BJ (cell line): ENCODE measurements around the gene SPSB4. TPM values are rescaled to one million over a fixed set of nuclear protein-coding genes. Genes with fewer than 3 reads are reported as not detected.

Experiments
- CTCF ChIA-PET: fragments of 350-600 bp; formaldehyde crosslinking; extraction: SDS; loops from one replicate; lab custom pipeline; 2021; ENCODE audit warnings: antibody characterized with exemption, inconsistent platforms; lab: Yijun Ruan, JAX
- POLR2A ChIA-PET: fragments of 300-600 bp; sonication (Branson Sonifier 250); formaldehyde crosslinking; extraction: SDS; loops from one replicate; lab custom pipeline; 2021; ENCODE audit warnings: antibody characterized with exemption; lab: Charles Lee
- DNase-seq: peaks from one replicate; pipeline ENCODE4 v3.0.0-alpha.2; 2011; ENCODE audit warnings: low read depth
- H3K27me3 ChIP-seq: 2 replicates; pipeline ENCODE4 v1.6.0; 2011; ENCODE audit warnings: low read length; ENCODE audit not compliant: control insufficient read depth, insufficient read depth
- H3K36me3 ChIP-seq: 2 replicates; pipeline ENCODE4 v1.5.1; 2011; ENCODE audit warnings: low read length; ENCODE audit not compliant: control insufficient read depth, insufficient read depth
- H3K4me3 ChIP-seq: 2 replicates; pipeline ENCODE4 v1.5.1; 2011; ENCODE audit warnings: low read depth, mild to moderate bottlenecking, control low read depth, low read length
- CTCF ChIP-seq: IDR thresholded peaks from 2 replicates; pipeline ENCODE4 v1.5.1; 2011; ENCODE audit warnings: low read depth, mild to moderate bottlenecking, control low read depth, inconsistent platforms, low read length, moderate library complexity; ENCODE audit not compliant: insufficient read depth
- polyA plus RNA-seq: library from polyadenylated mRNA; depleted of rRNA; stranded (reverse); fragments of >200 nt; gene quantifications from 2 replicates; pipeline ENCODE4 v1.2.3, GENCODE V29; 2011

SPSB4 gene
- polyA plus RNA-seq, 1 experiment = not detected

DNA sequence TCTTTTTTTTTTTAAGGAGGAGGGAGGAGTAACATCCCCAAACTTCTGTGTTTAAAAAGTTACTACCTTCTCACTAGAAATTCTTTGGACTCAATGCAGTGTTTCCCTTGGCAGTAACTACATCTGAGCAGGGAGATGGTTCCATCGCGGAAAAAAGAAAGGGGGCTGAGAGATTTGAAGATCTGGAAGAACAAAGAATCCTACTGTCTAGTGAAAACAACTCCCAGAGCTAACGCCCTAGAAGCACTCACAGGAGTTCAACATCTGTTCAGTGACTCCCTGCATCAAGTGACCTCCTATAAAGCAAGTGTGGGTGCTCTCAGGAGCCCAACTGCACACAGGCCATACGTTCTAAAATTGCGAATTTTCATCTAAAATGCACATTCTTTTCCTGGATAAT lies 113.7 kb downstream of the SPSB4 start:
- Histone ChIP-seq H3K36me3 (no peaks in the 10 kb centered on the region), H3K4me3 (no peak overlapping the region), H3K27me3 (no peaks in the 10 kb centered on the region)
- no peak for TF ChIP-seq CTCF
- ChIA-PET CTCF (no interaction called here), POLR2A (no interaction called here)
- no peak for DNase-seq

DNA sequence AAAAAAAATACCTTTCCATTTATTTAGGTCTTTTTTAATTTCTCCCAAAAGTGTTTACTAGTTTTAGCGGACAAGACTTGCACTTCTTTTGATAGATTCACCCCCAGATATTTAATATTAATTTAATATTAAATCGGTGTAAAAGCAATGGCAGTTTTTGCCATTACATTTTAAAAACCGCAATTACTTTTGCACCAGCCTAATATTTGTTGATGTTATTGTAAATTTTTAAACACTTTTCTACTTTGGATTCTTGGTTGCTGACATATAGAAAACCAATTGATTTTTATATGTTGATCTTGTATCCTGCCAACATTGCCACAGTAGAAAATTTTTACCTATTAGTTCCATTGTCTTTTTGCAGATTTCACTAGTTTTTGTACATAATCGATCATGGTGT lies 116.5 kb downstream of the SPSB4 start:
- Histone ChIP-seq H3K4me3 (no peak overlapping the region), H3K27me3 (no peaks in the 10 kb centered on the region), H3K36me3 (no peaks in the 10 kb centered on the region)
- POLR2A ChIA-PET = no interaction called here
- CTCF ChIA-PET = interaction anchor here (1.4 kb wide), 1 partner anchor 12 kb away, joined by 3 read pairs; no protein-coding TSS in a partner anchor
- no peak for TF ChIP-seq CTCF
- DNase-seq = no peak

- ChIA-PET POLR2A (no interaction called here), CTCF (interaction anchor here (0.6 kb wide), 1 partner anchor 11 kb away, joined by 3 read pairs; no protein-coding TSS in a partner anchor)
- DNase-seq = no peak
Measured at GRCh38 chr3:141170678-141171295, 119.6 kb downstream of the SPSB4 start.

DNA sequence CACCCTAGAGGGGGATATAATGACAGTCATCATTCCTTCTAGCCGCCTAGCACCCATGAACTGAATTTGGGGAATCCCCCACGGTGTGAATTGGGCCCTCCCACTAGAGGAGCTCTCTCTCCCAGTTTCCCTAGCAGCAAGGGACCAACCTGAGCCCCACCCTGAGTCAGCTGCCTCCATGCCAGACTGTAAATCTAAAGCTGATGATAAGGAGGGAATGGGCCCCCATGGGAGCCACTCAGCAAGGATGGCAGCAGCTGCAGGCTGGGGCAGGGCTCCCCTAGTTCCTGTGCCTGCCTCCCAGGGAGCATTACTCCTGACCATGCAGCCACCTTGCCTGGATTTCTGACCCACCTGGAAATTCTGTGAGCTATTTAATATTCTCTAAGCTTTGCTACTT lies 123.5 kb downstream of the SPSB4 start:
- Histone ChIP-seq H3K27me3 (no peaks in the 10 kb centered on the region), H3K4me3 (no peak overlapping the region), H3K36me3 (no peaks in the 10 kb centered on the region)
- ChIA-PET POLR2A (no interaction called here), CTCF (no interaction called here)
- DNase-seq = no peak
- no peak for TF ChIP-seq CTCF

More at GRCh38 chr3:141170678-141171295, 119.6 kb downstream of the SPSB4 start:
- Histone ChIP-seq H3K27me3 (no peaks in the 10 kb centered on the region), H3K36me3 (no peaks in the 10 kb centered on the region), H3K4me3 (no peak overlapping the region)
- no peak for TF ChIP-seq CTCF

DNA sequence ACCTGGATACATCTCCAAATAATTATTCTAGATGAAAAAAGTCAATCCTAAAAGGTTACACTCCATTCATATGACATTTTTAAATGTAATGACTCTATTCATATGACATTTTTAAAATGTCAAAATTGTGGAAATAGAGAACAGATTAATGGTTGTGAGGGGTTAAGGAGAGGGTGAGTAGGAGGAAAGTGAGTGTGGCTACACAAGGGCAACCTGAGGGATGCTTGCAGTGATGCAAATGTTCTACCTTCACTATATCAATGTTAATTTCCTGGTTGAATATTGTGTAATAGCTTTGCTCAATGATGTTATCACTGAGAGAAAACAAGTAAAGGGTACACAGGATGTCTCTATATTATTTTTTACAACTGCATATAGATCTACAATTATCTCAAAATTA lies 125.6 kb downstream of the SPSB4 start:
- POLR2A ChIA-PET = no interaction called here
- Histone ChIP-seq H3K27me3 (no peaks in the 10 kb centered on the region), H3K4me3 (no peak overlapping the region), H3K36me3 (no peaks in the 10 kb centered on the region)
- no peak for DNase-seq
- CTCF ChIA-PET = interaction anchor here (1.0 to 2.5 kb wide), 2 partner anchors 9 to 15 kb away, joined by 3 to 10 read pairs; no protein-coding TSS in a partner anchor
- TF ChIP-seq CTCF = no peak
